ENCODE measurements around the gene HPDL.
"Not testable (repeated sequence)": the region's sequence is repeated elsewhere in the genome, so short reads cannot be mapped to it uniquely, and the experiment has no call there.

HPDL gene

DNA sequence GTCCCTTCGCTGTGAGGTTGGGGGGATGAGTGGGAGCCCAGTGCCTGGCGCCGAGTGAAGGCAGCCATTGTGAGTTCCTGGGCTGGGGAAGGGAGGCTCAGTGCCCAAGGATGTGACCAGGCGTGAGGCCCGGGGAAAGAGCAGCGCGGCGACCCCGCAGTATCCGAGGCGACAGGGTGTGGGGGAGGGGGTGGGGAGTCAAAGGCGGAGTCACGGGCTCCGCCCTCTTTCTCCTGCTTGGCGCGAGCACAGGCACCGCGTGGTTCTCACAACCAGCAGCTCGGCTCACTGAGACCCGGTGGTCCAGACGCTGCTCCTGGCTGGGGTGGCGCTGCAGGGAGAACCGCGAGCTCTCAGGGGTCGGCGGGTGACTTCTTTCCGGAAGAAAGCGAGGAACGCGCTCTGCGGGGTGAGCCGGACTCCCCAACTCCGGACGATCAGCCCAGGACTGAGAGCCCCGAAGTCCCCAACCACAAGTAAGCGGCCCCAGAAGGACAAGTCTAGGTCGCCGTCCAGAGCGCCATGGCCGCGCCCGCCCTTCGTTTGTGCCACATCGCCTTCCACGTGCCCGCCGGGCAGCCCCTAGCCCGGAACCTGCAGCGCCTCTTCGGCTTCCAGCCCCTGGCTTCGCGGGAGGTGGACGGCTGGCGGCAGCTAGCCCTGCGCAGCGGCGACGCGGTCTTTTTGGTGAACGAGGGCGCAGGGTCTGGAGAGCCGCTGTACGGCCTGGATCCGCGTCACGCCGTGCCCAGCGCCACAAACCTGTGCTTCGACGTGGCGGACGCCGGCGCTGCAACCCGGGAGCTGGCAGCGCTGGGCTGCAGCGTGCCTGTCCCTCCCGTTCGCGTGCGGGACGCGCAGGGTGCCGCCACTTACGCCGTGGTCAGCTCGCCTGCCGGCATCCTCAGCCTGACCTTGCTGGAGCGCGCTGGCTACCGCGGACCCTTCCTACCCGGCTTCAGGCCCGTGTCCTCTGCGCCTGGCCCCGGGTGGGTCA is at the start of gene HPDL:
Gene HPDL, plus strand, starts transcription at position 269 of the 997 bp plus-strand sequence. Its CDS starts 254 bp downstream, at position 523.
- peak; percentile 43 for DNase-seq (ENCODE audit: low spot score)

DNA sequence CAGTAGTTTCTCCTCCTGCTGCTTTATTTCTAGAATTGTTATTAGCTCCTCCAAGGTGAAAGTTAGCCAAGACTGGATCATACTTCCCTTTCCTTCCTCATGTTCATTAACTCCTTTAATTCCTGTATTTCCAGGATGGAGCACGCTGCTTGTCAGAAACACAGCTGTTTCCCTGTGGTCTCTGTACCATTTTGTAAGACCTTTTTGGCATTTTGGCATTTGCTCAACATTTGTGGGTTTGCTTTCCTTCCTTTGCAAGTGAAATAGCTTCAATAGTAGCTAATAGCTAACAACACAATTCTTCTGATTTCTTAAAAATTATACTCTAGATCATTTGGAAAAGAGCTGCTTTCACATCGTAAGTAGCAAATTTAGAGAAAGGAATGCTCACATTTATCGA is 44.3 kb upstream of the HPDL start:
- DNase-seq (ENCODE audit: low spot score) = no peak

DNA sequence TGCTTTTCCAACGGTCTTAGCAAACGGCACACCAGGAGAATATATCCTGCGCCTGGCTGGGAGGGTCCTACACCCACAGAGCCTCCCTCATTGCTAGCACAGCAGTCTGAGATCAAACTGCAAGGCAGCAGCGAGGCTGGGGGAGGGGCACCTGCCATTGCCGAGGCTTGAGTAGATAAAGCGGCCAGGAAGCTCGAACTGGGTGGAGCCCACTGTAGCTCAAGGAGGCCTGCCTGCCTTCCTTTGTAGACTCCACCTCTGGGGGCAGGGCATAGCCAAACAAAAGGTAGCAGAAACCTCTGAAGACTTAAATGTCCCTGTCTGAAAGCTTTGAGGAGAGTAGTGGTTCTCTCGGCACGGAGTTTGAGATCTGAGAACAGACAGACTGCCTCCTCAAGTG is 41.8 kb upstream of the HPDL start:
- not testable (repeated sequence) for DNase-seq (ENCODE audit: low spot score)

DNA sequence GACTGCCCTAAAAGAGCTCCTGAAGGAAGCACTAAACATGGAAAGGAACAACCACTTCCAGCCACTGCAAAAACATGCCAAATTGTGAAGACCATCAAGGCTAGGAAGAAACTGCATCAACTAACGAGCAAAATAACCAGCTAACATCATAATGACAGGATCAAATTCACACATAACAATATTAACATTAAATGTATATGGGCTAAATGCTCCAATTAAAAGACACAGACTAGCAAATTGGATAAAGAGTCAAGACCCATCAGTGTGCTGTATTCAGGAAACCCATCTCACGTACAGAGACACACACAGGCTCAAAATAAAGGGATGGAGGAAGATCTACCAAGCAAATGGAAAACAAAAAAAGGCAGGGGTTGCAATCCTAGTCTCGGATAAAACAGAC is 40.2 kb upstream of the HPDL start:
- DNase-seq (ENCODE audit: low spot score) = not testable (repeated sequence)

- DNase-seq (ENCODE audit: low spot score) = not testable (repeated sequence)
These were observed 35.7 kb upstream of the HPDL start for GRCh38 chr1:45291002-45291401.

- DNase-seq (ENCODE audit: low spot score) = no peak
These were observed 35.0 kb upstream of the HPDL start for GRCh38 chr1:45291716-45292115.

DNA sequence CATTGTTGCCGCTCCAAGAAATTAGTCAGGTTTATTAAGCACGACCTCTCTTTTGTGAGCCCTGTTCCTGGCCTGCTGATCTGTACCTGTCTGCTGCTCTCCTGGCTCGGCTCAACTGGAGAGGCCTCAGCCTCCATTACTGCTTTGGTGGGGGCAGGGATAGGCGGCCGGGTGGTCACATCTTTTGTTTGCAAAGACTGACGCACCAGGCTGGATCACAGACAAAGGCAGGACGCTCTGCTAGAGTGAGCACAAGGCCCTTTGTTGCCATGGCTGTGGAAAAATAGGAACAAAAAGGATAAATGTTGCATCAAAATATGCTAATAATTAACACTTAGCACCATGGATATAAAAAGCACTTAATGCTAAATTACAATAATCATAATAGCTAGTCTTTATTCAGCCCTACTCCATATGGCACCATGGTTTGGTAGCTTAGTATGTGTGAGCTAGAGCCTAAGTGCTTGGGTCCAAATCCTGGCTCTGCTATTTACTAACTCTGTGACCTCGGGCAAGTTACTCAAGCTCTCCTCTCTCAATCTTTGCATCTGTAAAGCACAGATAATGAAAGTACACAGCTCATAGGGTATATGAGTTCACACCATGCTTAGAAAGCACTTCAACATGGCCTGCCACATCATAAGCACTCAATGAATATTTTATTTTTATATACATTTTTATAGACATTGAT is 28.9 kb upstream of the HPDL start:
- no peak for DNase-seq (ENCODE audit: low spot score)

GRCh38 chr1:45299296-45299695 is 27.4 kb upstream of the HPDL start:
- no peak for DNase-seq (ENCODE audit: low spot score)

- DNase-seq (ENCODE audit: low spot score) = peak; percentile 69
These were observed 26.6 kb upstream of the HPDL start for GRCh38 chr1:45299981-45300668.

DNA sequence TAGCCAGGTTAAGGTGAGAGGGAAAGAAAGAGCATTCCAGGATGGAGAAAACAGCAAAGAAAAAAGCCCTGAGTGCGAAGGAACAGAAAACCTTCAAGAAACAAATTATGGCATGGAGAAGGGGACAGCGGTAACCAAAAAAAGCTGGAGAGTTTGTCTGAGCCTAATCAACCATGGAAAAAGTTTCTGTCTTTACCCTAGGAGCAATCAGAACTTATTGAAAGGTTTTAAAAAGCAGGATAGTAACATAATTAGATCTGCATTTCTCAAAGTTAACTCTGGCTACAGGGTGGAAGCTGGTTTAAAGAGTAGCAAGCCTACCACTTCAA is 26.1 kb upstream of the HPDL start:
- no peak for DNase-seq (ENCODE audit: low spot score)

DNA sequence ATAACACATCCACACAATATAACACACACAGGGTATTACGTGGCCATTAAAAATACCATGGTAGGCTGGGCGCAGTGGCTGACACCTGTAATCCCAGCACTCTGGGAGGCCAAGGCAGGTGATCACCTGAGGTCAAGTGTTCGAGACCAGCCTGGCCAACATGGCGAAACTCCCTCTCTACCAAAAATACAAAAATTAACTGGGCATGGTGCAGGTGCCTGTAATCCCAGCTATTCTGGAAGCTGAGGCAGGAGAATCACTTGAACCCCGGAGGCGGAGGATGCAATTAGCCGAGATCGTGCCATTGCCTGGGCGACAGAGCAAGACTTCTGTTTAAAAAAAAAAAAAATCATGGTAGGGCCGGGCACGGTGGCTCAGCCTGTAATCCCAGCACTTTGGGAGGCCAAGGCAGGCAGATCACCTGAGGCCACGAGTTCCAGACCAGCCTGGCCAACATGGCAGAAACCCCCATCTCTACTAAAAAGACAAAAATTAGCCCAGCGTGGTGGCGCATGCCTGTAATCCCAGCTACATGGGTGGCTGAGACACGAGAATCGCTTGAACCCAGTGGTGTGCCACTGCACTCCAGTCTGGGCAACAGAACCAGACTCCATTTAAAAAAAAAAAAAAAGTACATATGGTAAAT is 24.1 kb upstream of the HPDL start:
- no peak for DNase-seq (ENCODE audit: low spot score)

DNA sequence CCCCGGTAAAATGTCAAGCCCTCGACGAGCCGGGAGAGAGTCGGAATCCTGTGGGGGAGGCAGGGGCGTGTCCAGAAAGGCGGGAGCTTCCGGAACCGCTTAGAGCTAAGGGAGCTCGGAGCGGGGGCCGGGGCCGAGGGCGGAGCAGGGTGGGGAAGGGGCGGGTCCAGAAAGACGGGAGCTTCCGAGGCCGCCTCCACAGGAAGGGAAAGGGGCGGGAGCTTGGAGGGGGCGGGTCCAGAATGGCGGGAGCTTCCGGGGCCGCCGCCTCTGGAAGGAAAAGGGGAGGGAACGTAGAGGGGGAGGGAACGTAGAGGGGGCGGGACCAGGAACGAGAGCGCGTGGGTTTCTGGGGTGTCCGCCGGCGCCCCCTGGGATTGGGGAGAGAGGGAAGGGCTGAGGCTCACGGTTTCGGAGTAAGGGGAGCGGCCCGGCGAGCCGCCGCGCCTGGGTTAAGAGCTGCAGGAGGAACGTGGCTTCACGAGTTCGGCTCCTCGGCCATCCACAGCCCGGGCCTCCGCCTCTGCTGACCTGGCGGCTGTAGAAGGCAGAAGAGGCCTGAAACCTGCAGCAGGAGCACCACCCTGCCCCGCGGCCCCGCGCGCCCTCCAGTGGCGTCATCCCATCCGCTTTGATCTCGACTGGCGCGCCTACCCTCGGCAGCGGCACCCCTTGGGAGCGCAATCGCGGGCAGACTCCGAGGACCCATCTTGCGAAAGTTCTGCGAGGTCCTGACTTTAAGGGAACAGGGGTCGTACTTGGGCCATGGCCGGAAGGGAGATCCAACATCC is 23.0 kb upstream of the HPDL start:
- peak; percentile 97 for DNase-seq (ENCODE audit: low spot score)

GRCh38 chr1:45304311-45305081 is 22.2 kb upstream of the HPDL start:
- DNase-seq (ENCODE audit: low spot score) = no peak

- DNase-seq (ENCODE audit: low spot score) = no peak
These were observed 21.5 kb upstream of the HPDL start for GRCh38 chr1:45305231-45305630.

DNA sequence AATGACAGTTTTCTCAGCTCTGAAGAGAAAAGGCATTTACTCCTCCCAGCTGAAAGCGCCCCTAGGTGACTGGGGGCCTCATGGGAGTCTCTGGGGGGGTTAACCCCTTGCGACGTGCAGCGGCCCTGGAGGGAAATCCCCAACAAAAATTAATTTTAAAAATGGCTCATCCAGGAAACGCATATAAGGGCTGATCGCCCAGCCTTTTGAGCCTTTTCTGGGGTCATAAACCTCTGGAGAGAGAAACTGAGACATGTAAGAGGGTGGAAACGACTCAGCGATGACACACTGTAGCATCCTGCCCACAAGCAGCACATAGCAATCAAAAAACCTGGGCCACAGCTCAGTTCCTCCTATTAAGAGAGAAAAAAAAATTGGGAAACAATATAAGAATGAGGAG is 20.4 kb upstream of the HPDL start:
- DNase-seq (ENCODE audit: low spot score) = no peak

GRCh38 chr1:45306905-45307304 is 19.8 kb upstream of the HPDL start:
- no peak for DNase-seq (ENCODE audit: low spot score)

DNA sequence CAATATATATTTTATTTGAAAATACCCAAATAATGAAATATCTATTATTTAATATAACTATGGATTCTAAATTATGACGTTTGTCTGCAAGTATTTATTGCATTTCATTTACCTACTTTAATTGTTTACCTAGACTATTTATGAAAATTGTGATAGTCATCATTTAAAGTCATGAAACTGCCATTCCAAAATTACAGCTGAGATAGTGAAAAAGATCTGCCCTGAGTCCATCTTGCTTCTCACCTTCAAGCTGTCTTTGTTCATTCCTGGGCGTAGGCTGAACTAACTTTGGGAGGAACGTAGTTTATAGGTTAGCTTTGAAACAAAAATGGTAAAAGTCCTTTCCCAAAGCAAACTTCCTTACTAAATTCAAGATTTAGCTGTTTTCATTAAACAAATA is 12.4 kb upstream of the HPDL start:
- no peak for DNase-seq (ENCODE audit: low spot score)

- no peak for DNase-seq (ENCODE audit: low spot score)
These were observed 9.5 kb upstream of the HPDL start for GRCh38 chr1:45317166-45317565.

- no peak for DNase-seq (ENCODE audit: low spot score)
These were observed 6.9 kb upstream of the HPDL start for GRCh38 chr1:45319761-45320160.

DNA sequence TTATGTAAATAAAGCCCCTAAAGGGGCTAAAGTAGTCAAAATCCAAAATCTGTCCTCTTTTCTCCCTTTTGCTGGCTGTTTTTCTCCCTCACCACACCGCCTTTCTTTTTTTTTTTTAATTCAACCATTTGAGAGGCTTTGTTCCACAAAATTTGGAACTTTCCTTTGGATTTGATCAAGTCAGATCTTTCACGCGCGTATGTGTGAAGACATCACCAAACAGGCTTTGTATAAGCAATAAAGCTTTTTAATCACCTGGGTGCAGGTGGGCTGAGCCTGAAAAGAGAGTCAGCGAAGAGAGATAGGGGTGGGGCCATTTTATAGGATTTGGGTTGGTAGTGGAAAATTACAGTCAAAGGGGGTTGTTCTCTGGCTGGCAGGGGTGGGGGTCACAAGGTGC is 5.3 kb upstream of the HPDL start:
- DNase-seq (ENCODE audit: low spot score) = no peak
